Measurements from ENCODE around the gene SCAF1. TPM values are rescaled to one million over a fixed set of nuclear protein-coding genes. Genes with fewer than 3 reads are reported as not detected.

SCAF1 gene
- total RNA-seq, 1 donor from 2014 or later = 105 TPM

GRCh38 chr19:49701271-49701786 is 59.3 kb downstream of the SCAF1 start:
- no peaks in the 10 kb centered on the region for H3K27me3 Mint-ChIP-seq (ENCODE audit: low read depth, unreplicated experiment)
- H3K79me2 ChIP-seq (ENCODE audit: insufficient read depth, low read length) = no peaks in the 10 kb centered on the region
- H3K36me3 ChIP-seq (ENCODE audit: insufficient read depth, low read length) = no peaks in the 10 kb centered on the region
- FAIRE-seq = no peak
- H3K4me3 Mint-ChIP-seq (ENCODE audit: unreplicated experiment) = no peak overlapping the region
- no peak overlapping the region for H3K4me3 ChIP-seq (ENCODE audit: insufficient read depth, low read depth, low read length)
- H3K27ac ChIP-seq (ENCODE audit: low read depth, low read length) = no peak overlapping the region
- H3K9me3 ChIP-seq (ENCODE audit: insufficient read depth, low read depth, low read length) = no peaks in the 10 kb centered on the region
- H3K4me2 ChIP-seq (ENCODE audit: low read length) = no peak overlapping the region
- H4K20me1 ChIP-seq (ENCODE audit: insufficient read depth, low read length) = no peaks in the 10 kb centered on the region
- no peaks in the 10 kb centered on the region for H3K4me1 ChIP-seq (ENCODE audit: insufficient read depth, low read length)
- H3K9ac ChIP-seq (ENCODE audit: low read length) = no peak overlapping the region
- no peaks in the 10 kb centered on the region for H3K9me3 Mint-ChIP-seq (ENCODE audit: unreplicated experiment)
- peaks cover 5% of the 10 kb centered on the region for H3K36me3 Mint-ChIP-seq (ENCODE audit: low read depth, unreplicated experiment)
- H3K27me3 ChIP-seq (ENCODE audit: insufficient read depth, low read length) = no peaks in the 10 kb centered on the region
- H3K27ac Mint-ChIP-seq (ENCODE audit: unreplicated experiment) = no peak overlapping the region
- H2AFZ ChIP-seq (ENCODE audit: low read depth, low read length) = no peak overlapping the region
- TF ChIP-seq CTCF (IDR thresholded peaks at IDR 0.05; ENCODE audit: insufficient read depth, low read depth, low read length) = no peak
- no peak for TF ChIP-seq EZH2 (IDR thresholded peaks at IDR 0.05; ENCODE audit: insufficient read depth, low read length)
- no peak for DNase-seq (ENCODE audit: low read depth)
- no peaks in the 10 kb centered on the region for H3K4me1 Mint-ChIP-seq (ENCODE audit: low read depth, unreplicated experiment)

- Mint-ChIP-seq H3K27me3 (ENCODE audit: low read depth, unreplicated experiment) (no peaks in the 10 kb centered on the region), H3K9me3 (ENCODE audit: unreplicated experiment) (peaks cover 1% of the 10 kb centered on the region), H3K4me3 (ENCODE audit: unreplicated experiment) (no peak overlapping the region), H3K36me3 (ENCODE audit: low read depth, unreplicated experiment) (peaks cover 7% of the 10 kb centered on the region), H3K27ac (ENCODE audit: unreplicated experiment) (no peak overlapping the region), H3K4me1 (ENCODE audit: low read depth, unreplicated experiment) (no peaks in the 10 kb centered on the region)
- Histone ChIP-seq H3K27me3 (ENCODE audit: insufficient read depth, low read length) (no peaks in the 10 kb centered on the region), H3K27ac (ENCODE audit: low read depth, low read length) (no peak overlapping the region), H3K36me3 (ENCODE audit: insufficient read depth, low read length) (no peaks in the 10 kb centered on the region), H2AFZ (ENCODE audit: low read depth, low read length) (no peak overlapping the region), H3K4me1 (ENCODE audit: insufficient read depth, low read length) (no peaks in the 10 kb centered on the region), H4K20me1 (ENCODE audit: insufficient read depth, low read length) (no peaks in the 10 kb centered on the region), H3K9ac (ENCODE audit: low read length) (no peak overlapping the region), H3K79me2 (ENCODE audit: insufficient read depth, low read length) (no peaks in the 10 kb centered on the region), H3K9me3 (ENCODE audit: insufficient read depth, low read depth, low read length) (no peaks in the 10 kb centered on the region), H3K4me2 (ENCODE audit: low read length) (no peak overlapping the region), H3K4me3 (ENCODE audit: insufficient read depth, low read depth, low read length) (no peak overlapping the region)
- FAIRE-seq = no peak
- no peak for DNase-seq (ENCODE audit: low read depth)
- TF ChIP-seq EZH2 (IDR thresholded peaks at IDR 0.05; ENCODE audit: insufficient read depth, low read length) (no peak), CTCF (IDR thresholded peaks at IDR 0.05; ENCODE audit: insufficient read depth, low read depth, low read length) (no peak)
These were observed 63.1 kb downstream of the SCAF1 start for GRCh38 chr19:49704888-49705642.

- Mint-ChIP-seq H3K27me3 (ENCODE audit: low read depth, unreplicated experiment) (no peaks in the 10 kb centered on the region), H3K4me3 (ENCODE audit: unreplicated experiment) (no peak overlapping the region), H3K9me3 (ENCODE audit: unreplicated experiment) (peaks cover 5% of the 10 kb centered on the region), H3K27ac (ENCODE audit: unreplicated experiment) (no peak overlapping the region), H3K36me3 (ENCODE audit: low read depth, unreplicated experiment) (peaks cover 14% of the 10 kb centered on the region), H3K4me1 (ENCODE audit: low read depth, unreplicated experiment) (no peaks in the 10 kb centered on the region)
- no peak overlapping the region for H3K9ac ChIP-seq (ENCODE audit: low read length)
- TF ChIP-seq CTCF (IDR thresholded peaks at IDR 0.05; ENCODE audit: insufficient read depth, low read depth, low read length) = no peak
- TF ChIP-seq EZH2 (IDR thresholded peaks at IDR 0.05; ENCODE audit: insufficient read depth, low read length) = no peak
- no peak overlapping the region for H2AFZ ChIP-seq (ENCODE audit: low read depth, low read length)
- no peaks in the 10 kb centered on the region for H3K27me3 ChIP-seq (ENCODE audit: insufficient read depth, low read length)
- H3K9me3 ChIP-seq (ENCODE audit: insufficient read depth, low read depth, low read length) = no peaks in the 10 kb centered on the region
- FAIRE-seq (no peak), DNase-seq (ENCODE audit: low read depth) (no peak)
- H3K4me1 ChIP-seq (ENCODE audit: insufficient read depth, low read length) = no peaks in the 10 kb centered on the region
- H3K36me3 ChIP-seq (ENCODE audit: insufficient read depth, low read length) = no peaks in the 10 kb centered on the region
- H3K4me3 ChIP-seq (ENCODE audit: insufficient read depth, low read depth, low read length) = no peak overlapping the region
- H3K27ac ChIP-seq (ENCODE audit: low read depth, low read length) = no peak overlapping the region
- H3K79me2 ChIP-seq (ENCODE audit: insufficient read depth, low read length) = no peaks in the 10 kb centered on the region
- no peak overlapping the region for H3K4me2 ChIP-seq (ENCODE audit: low read length)
- H4K20me1 ChIP-seq (ENCODE audit: insufficient read depth, low read length) = no peaks in the 10 kb centered on the region
These were observed 63.9 kb downstream of the SCAF1 start for GRCh38 chr19:49705919-49706318.

Measured in astrocyte (in vitro differentiated cells and primary cell).